NOMO-1 treated with dmso at 0.1 percent for 144 hours (cell line): Measurements from ENCODE around the gene CNOT8.
"Not testable (repeated sequence)": the region's sequence is repeated elsewhere in the genome, so short reads cannot be mapped to it uniquely, and the experiment has no call there.

Experiments
- DNase-seq: peaks from one replicate; lab custom pipeline; 2025; ENCODE audit not compliant: unreplicated experiment; lab: John Stamatoyannopoulos, UW

The CNOT8 gene

GRCh38 chr5:154834053-154834452, 24.4 kb upstream of the CNOT8 start:
- no peak for DNase-seq

DNA sequence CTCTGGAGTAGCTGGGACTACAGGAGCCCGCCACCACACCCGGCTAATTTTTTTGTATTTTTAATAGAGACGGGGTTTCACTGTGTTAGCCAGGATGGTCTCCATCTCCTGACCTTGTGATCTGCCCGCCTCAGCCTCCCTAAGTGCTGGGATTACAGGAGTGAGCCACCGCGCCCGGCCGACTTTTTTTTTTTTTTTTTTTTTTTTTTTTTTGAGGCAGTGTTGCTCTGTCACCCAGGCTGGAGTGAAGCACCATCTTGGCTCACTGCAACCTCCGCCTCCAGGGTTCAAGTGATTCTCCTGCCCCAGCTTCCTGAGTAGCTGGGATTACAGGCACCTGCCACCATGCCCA, 22.8 kb upstream of the CNOT8 start:
- not testable (repeated sequence) for DNase-seq

GRCh38 chr5:154836225-154836624, 22.2 kb upstream of the CNOT8 start:
- no peak for DNase-seq

- no peak for DNase-seq
Observed at GRCh38 chr5:154837009-154837901, 21.2 kb upstream of the CNOT8 start.

DNA sequence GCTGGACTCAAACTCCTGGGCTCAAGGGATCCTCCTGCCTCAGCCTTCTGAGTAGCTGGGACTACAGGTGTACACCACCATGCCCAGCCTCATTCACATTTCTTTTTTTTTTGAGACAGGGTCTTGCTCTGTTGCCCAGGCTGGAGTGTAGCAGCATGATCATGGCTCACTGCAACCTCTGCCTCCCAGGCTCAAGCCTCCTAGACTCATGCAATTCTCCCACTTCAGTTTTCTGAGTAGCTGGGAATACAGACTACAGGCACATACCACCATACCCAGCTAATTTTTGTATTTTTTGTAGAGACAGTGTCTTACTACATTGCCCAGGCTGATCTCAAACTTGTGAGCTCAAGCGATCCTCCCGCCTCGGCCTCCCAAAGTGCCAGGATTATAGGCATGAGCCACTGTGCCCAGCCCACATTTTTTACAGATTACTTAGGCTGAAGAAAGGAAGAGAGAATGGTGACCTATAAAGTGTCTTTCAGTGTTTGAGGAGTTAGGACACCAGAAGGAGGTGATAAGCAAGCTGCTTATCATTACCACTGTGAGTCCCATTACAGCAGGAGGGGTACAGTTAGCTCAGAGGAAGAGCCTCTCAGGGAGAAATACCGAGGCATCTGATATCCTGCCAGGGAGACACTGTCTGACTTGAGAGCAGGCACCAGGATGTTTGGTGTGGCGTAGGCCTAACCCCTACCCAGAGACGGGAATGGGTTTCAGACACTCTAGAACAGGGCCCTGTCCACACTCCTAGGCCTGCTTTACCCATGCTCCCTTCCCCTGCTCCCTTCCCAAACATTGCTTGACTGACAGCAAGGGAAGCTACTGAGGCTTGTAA, 17.8 kb upstream of the CNOT8 start:
- DNase-seq = no peak

- no peak for DNase-seq
Observed at GRCh38 chr5:154841273-154841661, 17.2 kb upstream of the CNOT8 start.

- DNase-seq = no peak
Observed at GRCh38 chr5:154842689-154843530, 15.5 kb upstream of the CNOT8 start.

GRCh38 chr5:154844809-154845208, 13.6 kb upstream of the CNOT8 start:
- no peak for DNase-seq

DNA sequence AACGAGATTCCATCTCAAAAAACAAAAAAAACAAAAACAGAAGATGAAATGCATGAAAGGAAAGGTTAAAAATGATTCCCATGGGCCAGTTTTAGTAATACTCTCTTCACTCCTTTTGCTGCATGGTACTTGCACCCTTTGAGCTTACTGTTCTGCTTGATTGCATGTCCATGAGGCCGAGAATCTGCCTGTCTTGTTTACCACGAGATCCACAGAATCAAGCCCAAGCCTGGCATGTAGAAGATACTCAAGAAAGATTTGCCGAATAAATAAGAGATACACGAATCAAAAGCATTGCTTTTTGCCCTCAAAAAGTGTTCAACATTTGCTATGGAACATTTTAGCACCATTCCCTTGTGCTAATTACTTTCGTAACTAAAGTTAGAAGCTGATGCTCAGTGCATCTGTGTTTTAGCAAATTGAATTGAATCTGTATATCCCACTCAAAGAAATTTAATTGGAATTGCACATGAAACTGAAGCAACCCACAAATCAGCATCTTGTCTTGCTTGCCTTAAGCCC, 9.1 kb upstream of the CNOT8 start:
- DNase-seq = no peak

DNA sequence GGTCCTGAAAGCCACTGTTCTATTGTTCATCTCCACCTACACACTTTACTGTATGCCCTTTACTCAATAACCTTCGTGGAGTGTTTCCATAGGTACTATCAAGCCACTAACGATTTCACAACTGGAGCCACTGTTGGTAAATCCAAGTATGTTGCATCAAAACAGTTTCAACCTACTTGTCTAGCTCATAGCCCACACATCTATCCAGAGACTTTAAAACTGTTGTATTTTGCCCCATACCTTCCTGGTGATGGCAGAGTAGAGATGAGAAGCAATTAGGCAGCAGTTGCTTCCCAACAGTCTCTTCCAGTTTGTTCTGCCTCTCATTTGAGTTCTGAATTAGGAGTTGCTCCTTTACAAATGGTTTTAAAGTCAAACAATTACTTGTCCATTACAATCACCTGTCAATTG, 8.6 kb upstream of the CNOT8 start:
- DNase-seq = no peak

DNA sequence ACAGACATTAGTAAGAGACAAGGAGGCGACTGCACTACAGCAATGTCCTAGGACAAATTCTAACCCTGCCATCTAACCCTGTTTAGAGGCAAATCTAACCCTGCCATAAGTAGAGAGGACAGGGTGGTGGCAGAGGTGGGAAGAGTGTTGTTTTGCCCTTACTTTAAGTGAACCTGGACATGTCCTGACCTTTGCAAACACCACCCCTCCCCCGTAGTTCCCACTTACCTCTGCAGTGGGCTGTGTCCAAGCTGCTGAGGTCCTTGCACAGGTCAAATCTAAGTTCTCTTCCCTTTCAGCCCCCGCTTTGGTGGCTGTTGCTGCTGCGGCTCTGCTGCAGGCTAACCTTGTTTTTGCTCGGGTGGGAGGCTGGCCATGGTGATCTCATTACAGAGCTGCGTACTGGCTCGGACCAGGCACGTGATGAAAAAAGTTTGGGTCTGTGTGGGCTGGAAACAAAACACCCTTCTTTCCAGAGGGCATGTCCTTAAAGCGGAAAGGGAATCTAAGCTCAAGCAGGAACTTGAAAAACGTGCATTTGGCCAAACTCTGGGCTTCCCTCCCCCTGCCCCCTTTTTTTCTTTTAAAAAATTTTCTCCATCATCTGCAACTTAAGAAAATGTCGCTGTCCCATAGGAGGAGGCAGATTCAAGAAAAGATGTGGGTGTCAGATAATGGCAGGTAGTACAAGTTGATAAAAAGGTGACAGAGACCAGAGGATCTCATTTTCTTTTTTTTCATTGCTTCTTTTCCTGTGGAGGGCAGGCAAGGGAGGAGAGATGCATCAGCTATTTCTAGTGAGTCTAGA, 8.0 kb upstream of the CNOT8 start, which contains the start of gene FAXDC2:
TSS of gene FAXDC2 (minus strand) at position 349 of the 808 bp plus-strand sequence. CDS start 12,425 bp downstream, outside the sequence.
- DNase-seq = no peak

- DNase-seq = no peak
Observed at GRCh38 chr5:154851351-154851750, 7.1 kb upstream of the CNOT8 start.

GRCh38 chr5:154857530-154858296, 714 bp upstream of the CNOT8 start:
- peak; percentile 95 for DNase-seq

- DNase-seq = peak; percentile 56
Observed at GRCh38 chr5:154858972-154859871, 795 bp downstream of the CNOT8 start.

GRCh38 chr5:154860123-154860522, 1.7 kb downstream of the CNOT8 start:
- DNase-seq = peak; percentile 9

DNA sequence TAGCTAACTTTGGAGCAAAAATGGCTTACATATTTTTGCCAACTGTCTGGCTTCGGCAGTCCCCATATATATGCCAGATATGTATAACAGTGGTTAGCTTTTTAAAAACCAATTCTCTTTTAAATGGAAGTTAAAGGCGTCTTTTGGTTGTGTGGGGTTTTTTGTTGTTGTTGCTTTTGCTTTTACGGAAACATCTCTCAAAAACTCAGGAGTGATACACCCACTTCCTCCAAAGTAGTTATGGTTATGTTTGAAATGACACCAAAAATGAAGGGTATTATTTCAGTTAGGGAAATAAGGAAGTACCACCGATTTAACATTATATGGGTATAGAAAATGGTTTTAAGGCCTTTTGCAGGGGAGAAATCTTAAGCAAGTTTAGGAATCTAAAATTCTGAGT, 2.3 kb downstream of the CNOT8 start:
- peak; percentile 30 for DNase-seq

DNA sequence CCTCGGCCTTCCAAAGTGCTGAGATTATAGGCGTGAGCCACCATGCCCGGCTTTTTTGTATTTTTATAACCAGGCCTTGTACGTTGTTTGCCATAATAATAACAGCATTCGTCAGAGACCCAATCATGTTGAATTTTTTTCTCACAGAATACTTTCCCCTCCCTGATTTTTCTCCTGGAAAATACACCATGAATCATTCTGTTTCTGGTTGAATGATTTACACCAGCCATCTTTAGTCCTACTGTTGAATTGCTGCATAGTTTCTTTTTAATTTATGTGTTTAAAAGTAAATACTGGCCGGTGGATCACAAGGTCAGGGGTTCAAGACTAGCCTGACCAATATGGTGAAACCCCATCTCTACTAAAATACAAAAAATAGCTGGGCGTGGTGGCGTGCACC, 3.5 kb downstream of the CNOT8 start:
- DNase-seq = no peak

- no peak for DNase-seq
Observed at GRCh38 chr5:154862766-154863165, 4.3 kb downstream of the CNOT8 start.
